ENCODE results near the gene NDUFB11.

Gene NDUFB11

DNA sequence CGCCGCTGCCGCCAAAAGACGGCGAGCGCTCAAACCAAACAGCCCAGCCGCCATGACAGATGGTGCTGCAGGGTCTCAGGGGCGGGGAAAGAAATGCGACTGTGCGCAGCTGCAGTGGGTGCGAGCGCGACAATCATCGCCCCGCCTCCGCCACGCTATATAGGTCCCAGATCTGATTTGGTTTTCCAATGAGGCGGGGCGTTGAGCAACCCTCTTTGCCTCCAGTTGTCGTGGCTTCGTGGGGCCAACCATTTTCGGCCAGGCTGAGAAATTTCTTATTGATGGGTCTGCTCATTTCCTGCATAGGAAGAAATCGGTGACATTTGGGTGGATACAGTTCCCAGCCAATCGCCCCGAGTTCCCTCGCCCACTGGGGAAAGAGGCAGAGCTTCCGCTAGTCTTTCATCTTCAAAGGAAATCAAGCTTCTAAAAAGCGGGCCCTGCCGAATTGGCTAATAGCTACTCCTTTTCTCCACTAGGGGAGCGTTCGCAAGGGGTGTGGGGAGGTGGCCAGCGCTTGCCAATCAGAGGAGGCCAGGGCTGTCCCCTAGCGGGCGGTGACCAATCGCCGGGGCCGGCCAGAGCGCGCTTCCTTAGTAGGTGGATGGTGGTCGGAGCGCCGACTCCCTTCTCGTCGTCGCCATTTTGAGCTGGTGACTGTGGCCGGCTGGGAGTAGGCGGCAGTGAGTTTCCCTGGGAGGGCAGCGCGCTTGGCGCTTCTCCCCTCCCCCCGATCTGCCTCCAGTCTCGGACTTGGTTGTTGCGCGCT, at the start of gene NDUFB11, which contains the start of gene RBM10:
TSS of gene NDUFB11 (minus strand) at position 77 of the 769 bp plus-strand sequence. CDS start at position 54, 23 bp downstream.
TSS of gene RBM10 (plus strand) at position 596 of the 769 bp plus-strand sequence. CDS start 2,261 bp downstream, outside the sequence.
- in situ Hi-C loops (cut with HindIII; ENCODE audit: low sequenced_read_pairs): no loop called here

DNA sequence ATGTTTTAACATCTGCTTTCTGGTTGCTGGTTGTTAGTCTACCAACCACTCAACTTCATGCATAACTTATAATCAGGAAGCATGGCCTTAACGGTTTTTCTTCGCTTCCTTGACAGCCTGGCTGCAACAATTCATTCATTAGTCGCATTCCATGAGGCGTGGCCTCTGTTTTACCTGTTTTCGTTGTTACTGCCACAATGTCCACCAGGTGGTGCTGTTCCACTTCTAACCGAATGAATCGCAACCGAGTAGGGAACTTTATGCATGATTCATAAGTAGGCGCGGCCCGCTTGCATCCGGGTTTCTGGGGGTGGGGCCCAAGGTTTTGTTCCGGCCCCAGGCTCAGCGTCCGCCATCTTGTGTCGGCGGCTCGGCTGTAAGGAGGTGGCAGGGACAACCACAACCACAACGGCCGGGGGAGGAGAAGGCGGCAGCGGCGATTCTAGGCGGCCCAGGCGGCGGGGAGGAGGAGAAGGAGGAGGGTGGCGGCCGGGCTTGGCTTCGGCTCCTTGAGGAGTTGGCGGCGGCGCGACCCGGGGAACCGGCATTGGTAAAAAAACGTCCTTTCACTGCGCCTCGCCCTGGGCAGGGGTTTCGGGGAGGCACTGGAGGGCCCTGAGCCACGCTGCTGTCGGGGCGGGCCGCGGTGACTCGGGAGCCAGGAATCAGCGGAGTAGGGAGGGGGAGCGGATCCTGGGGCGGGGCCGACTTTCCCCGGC, 49.1 kb upstream of the NDUFB11 start, which contains the start of gene UBA1:
TSS of gene UBA1 (plus strand) at position 355 of the 719 bp plus-strand sequence. CDS start 4,974 bp downstream, outside the sequence.
- in situ Hi-C loops (cut with HindIII; ENCODE audit: low sequenced_read_pairs): loop anchor here (10.0 kb wide), 1 partner anchor 121 kb away; no protein-coding TSS in a partner anchor

DNA sequence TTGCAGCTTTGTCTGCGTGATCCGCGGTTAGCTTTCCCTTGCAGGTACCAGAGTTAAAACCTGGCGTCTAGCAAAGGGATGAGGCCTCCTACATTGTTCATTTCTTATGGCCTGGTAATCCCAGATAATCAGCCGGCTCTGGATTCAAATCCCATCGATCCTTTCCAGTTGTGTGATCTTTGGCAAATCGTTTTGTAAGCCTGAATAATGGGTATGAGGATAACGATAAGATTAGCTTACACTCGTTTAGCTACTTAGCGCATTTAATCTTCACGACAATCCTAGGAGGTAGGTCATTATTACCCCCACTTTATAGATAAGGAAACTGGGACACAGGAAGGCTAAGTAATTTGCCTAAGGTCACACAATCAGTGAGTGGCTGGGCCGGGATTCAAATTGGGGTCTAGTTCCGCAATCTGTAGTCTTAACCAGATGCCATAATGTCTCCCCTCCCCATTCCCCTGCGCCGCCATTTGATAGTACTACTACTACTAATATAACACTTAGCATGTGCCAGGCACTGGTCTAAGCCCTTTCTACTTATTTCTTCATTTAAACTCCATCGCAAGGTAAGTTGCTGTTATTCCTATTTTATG, 47.4 kb upstream of the NDUFB11 start:
- in situ Hi-C loops (cut with HindIII; ENCODE audit: low sequenced_read_pairs): loop anchor here (10.0 kb wide), 1 partner anchor 123 kb away; no protein-coding TSS in a partner anchor

DNA sequence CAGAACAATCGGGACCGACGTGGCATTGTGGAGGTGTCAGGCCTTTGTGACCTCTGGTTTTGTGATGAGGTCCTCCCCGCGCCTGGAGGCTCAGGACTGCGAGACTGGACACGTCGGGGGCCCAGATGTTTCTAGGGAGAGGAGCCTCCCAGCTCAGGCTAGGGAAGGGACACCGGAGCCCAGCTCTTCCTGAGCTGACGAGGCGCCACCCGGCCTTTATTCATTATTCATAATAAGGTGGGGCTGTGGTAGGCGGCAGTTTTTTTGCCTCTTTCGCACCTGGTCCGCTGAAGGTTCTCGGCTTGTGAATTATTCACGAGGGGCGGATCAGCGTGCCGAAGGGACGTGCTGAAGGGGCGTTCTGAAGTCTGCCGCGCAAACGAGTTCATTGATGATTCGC, 46.8 kb upstream of the NDUFB11 start:
- in situ Hi-C loops (cut with HindIII; ENCODE audit: low sequenced_read_pairs): loop anchor here (10.0 kb wide), 1 partner anchor 123 kb away; no protein-coding TSS in a partner anchor

DNA sequence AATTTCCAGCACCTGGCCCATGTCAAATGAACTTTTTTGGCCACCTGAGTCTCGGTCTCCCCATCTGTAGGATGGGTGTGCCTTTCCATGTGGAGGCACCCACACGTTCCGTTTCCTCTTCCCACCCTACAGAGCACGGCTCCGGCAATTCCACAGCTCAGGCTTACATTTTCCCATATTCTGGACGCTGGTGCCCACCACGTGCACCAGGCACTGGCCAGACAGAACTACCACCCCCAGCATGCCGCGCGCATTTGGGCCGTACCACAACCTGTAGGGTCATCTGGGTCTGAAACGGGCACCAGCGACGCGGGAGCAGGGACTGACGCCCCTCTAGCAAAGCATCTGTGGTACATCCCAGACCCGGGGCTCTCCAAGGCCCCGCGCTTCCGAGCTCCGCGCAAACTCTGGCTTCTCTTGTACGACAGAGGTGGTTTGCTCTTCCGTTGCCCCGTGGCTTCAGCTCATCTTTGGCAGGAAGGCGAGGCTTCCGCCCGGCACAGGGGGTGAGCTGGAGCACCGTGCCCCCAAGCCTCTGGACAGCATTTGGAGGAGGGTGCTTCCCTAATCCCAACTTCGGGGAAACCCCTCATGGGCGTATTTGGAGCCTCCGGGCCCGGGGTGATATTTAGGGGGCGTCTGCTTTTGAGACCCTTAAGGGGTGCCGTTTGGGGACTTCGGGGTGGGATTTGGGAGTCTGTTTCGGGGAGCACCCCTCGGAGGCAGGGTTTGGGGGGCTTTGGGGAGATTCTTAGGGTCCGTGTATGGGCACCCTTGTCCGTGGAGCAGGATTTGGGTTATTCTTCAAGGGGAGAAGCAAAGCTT, 46.2 kb upstream of the NDUFB11 start:
- in situ Hi-C loops (cut with HindIII; ENCODE audit: low sequenced_read_pairs): loop anchor here (10.0 kb wide), 1 partner anchor 124 kb away; no protein-coding TSS in a partner anchor

DNA sequence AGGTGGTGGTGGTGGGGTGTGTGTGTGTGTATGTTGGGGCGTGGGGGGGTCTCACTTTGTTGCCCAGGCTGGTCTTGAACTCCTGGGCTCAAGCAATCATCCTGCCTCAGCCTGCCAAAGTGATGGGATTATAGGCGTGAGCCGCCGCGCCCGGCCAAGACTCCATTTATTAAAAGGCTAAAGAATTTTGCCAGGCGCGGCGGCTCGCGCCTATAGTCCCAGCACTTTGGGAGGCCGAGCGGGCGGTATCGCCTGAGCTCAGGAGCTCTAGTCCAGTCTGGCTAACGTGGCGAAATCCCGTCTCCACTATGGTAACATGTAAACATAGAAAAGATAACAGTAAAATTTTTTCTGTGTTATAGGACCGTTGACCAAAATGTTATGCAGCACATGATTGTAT, 45.4 kb upstream of the NDUFB11 start:
- in situ Hi-C loops (cut with HindIII; ENCODE audit: low sequenced_read_pairs): loop anchor here (10.0 kb wide), 1 partner anchor 125 kb away; no protein-coding TSS in a partner anchor

DNA sequence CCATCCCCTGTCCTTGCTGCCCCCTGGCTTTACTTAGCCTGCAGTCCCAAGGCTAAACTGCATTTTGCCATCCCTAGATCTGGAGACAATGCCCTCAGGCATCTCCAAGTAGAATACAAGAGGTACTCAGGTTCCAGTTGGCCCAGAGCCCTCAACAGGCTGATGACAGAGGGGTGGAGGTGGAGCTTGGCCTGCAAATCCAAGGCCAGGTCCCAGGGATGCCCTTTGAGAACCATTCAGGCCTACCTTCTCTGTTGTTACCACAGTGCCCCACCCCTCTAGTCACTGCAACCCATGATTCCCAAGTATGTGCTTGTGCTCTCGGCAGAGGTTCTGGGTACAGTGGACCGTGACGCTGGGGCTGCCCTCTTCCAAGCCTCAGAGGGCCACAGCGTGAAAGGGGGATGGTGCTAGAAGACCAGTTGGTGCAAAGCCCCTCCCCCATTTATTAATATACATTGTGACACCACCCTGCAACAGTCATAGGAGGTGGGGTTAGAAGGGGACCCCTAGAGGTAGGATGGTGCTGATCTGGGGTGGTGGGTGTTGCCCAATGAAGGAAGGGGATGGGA, 42.7 kb upstream of the NDUFB11 start:
- in situ Hi-C loops (cut with HindIII; ENCODE audit: low sequenced_read_pairs): no loop called here

DNA sequence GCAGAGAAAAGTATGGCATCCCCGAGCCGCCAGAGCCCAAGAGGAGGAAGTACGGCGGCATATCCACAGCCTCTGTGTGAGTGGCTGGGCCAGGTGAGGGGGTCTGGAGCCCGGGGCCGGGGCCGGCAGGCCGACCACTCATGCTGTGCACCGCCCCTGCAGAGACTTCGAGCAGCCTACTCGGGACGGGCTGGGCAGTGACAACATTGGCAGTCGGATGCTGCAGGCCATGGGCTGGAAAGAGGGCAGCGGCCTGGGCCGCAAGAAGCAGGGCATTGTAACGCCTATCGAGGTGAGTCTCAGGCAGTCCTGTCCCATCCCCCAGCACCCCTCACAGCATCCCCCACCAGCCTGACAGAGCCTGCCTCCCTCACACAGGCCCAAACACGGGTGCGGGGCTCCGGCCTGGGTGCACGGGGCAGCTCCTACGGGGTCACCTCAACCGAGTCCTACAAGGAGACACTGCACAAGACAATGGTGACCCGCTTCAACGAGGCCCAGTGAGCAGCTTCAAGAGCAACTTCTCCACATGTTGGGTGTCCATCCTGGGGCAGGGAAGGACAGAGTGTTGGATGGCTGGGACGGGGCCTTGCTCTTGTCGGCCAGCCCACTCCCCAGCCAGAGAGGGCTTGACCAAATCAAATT, 41.7 kb upstream of the NDUFB11 start:
- in situ Hi-C loops (cut with HindIII; ENCODE audit: low sequenced_read_pairs): no loop called here

DNA sequence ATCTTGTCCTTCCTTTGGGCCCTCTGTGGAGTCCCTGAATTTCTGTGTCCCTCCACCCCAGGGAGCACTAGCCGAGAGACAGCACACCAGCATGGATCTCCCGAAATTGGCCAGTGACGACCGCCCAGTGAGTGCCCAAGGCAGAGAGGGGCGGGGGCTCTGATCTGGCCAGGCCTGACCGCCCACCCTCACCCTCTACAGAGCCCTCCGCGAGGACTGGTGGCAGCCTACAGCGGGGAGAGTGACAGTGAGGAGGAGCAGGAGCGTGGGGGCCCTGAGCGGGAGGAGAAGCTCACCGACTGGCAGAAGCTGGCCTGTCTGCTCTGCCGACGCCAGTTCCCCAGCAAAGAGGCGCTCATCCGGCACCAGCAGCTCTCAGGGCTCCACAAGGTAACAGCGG, 40.7 kb upstream of the NDUFB11 start:
- in situ Hi-C loops (cut with HindIII; ENCODE audit: low sequenced_read_pairs): no loop called here

DNA sequence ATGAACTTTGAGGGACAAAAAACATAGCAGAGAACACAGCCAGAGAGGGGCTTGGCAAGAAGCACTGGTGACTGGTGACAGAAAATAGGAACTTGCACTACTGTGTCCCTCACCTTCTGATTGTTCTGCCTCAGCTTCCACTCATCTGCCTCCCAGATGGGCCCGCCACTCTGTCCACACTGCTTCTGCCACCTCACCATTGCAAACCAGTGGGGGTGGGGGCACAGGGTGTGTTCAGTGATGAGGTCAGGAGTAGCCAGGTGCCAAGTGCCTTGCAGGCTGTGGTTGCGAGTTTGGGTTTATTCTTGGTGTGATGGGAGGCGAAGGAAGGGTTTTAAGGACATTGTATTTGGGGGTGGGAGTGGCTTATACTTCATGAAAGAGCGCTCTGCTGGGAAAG, 40.0 kb upstream of the NDUFB11 start:
- in situ Hi-C loops (cut with HindIII; ENCODE audit: low sequenced_read_pairs): no loop called here

DNA sequence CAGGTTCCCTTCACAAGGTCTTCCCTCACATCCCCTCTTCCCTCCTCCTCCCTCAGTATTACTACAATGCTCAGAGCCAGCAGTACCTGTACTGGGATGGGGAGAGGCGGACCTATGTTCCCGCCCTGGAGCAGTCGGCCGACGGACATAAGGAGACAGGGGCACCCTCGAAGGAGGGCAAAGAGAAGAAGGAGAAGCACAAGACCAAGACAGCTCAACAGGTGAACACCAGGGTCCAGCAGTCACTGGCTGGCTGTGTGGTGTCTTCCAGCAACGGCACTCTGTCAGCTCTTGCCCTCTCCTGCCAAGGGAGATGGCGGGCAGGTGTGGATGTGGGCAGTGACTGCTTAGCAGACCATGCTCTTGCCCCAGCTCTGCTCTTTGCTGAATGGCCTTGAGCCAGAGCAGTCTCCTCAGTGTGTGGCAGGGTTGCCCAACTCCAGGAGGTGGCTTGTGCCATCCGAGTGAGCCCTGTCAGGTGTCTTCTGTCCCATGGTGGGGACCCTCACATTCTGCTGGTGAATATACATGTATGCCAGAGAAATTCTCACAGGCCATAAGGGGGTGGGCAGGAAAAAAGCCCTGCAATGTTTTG, 37.7 kb upstream of the NDUFB11 start:
- in situ Hi-C loops (cut with HindIII; ENCODE audit: low sequenced_read_pairs): no loop called here

DNA sequence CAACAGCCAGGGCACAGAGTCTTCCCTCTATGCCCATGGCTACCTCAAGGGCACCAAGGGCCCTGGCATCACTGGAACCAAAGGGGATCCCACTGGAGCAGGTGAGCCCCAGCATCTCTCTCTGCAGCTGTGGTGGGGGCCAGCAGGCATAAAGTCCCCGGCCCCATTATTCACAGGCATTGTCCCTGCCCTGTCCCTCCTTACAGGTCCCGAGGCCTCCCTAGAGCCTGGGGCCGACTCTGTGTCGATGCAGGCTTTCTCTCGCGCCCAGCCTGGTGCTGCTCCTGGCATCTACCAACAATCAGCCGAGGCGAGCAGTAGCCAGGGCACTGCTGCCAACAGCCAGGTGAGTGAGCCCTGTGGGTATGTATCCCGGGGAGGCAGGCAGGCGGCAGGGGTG, 36.8 kb upstream of the NDUFB11 start:
- in situ Hi-C loops (cut with HindIII; ENCODE audit: low sequenced_read_pairs): no loop called here

DNA sequence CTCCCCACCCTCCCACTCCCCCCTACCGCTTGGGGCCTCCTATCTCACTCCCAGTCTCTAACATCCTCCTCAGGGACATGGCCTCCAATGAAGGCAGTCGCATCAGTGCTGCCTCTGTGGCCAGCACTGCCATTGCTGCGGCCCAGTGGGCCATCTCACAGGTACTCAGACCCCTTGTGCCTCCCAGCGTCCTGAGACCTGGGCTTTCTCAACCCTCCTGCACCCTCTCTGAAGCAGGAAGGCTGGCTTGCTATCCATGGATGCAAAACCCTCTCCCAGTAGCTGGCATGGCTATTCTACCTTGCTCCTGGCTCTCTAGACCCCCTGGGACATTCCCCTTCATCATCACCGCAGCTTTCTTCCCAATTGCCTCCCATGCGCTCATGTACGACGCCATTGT, 35.8 kb upstream of the NDUFB11 start:
- in situ Hi-C loops (cut with HindIII; ENCODE audit: low sequenced_read_pairs): no loop called here

DNA sequence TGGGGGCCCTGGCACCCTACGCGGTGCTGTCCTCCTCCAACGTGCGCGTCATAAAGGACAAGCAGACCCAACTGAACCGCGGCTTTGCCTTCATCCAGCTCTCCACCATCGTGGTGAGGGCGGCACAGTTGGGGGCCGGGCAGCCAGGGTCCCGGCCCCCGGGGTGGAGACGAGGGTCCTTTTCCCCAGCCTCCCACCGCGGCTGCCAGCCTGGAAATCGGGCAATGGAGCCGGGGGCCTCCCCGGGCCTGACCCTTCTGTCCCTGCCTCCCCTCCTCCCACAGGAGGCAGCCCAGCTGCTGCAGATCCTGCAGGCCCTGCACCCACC, 35.4 kb upstream of the NDUFB11 start:
- in situ Hi-C loops (cut with HindIII; ENCODE audit: low sequenced_read_pairs): no loop called here

DNA sequence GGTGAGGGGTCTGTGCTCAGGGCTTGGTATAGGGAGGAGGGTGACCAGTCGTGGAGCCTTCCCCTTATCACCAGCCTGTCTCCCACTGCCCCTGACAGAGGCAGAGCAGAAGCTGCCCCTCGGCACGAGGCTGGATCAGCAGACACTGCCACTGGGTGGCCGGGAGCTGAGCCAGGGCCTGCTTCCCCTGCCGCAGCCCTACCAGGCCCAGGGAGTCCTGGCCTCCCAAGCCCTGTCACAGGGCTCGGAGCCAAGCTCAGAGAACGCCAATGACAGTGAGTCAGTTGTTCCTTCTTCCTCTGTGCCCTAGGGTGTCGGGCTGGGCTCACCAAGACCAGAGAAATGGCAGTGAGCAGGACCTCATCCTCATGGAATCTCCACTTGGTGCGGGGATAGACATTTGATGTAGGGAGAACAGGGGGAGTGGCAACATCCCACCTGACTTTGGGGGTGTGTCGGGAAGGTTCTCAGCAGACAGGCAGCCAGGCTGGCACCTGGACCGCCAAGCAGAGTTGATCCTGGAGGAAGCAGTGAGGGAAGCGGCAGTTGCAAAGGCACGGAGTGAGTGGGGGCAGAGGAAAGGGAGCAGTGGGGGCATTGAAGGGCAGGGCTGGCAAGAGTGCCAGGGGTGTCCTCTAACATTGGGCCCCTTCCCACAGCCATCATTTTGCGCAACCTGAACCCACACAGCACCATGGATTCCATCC, 34.9 kb upstream of the NDUFB11 start:
- in situ Hi-C loops (cut with HindIII; ENCODE audit: low sequenced_read_pairs): no loop called here

DNA sequence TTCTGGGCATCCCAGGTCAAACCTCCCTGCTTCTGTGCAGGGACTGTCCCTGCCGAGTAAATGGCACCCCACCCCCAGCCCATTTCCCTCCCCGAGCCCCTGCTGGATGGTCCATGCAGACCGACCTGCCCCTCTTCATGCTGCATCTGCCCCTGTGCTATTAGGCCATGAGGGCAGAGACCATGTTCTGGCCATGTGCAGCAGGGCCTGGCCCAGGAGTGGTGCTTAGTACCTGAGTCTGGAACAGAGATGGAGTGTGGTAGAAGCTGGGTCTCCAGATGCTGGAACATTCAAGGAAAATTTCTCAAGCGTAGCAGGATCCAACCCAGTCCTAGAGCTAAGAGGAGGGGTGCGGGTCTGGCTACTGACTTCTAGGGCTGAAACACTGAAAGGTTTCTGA, 33.8 kb upstream of the NDUFB11 start:
- in situ Hi-C loops (cut with HindIII; ENCODE audit: low sequenced_read_pairs): no loop called here

DNA sequence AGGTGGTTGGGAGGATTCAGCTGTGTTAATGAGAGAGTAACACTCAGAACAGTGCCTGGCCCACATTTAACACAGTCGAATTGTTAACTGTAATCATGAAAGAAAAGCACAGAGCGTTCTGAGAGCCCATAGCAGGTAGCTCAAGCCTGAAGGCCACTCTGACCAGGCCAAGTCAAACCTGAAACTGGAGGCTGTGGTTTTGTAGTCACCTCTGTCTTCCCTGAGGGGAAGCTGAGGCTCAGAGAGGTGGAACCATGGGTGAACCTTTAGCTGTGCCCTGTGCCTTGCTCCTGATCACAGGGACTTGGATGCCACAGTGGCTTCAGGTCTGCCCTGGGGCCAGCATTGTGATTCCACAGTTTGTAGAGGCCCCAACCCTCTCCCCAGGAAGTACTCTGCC, 32.6 kb upstream of the NDUFB11 start:
- in situ Hi-C loops (cut with HindIII; ENCODE audit: low sequenced_read_pairs): no loop called here

DNA sequence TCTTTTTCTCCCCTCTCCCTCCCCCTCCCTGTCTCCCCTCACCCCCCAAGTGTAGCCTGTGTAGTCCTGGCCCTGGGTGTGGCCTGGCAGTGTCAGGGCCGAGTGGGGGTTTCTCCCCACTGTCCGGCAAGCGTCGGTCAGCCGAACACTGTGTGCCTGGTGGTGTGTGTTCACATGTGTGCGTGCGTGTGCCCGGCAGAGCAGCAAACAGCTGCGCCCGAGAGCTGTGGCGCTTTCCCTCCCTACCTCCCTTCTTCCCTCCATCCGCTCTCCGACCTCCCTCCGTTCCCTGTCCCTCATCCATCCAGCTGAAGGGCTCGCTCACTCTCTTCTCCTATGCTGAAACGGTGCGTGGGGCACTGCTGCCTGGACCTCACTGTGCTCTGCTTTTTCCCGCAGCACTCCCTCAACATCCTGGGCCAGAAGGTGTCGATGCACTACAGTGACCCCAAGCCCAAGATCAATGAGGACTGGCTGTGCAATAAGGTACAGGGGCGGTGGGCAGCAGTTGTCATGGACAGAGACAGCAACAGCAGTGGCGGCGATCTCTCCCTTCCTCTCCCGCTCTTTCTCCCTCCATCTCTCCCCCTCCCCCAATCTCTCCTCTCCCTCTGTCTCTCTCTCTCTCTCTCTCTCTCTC, 31.7 kb upstream of the NDUFB11 start:
- in situ Hi-C loops (cut with HindIII; ENCODE audit: low sequenced_read_pairs): no loop called here
